ENCODE measurements around the gene DGCR8.

Gene DGCR8

DNA sequence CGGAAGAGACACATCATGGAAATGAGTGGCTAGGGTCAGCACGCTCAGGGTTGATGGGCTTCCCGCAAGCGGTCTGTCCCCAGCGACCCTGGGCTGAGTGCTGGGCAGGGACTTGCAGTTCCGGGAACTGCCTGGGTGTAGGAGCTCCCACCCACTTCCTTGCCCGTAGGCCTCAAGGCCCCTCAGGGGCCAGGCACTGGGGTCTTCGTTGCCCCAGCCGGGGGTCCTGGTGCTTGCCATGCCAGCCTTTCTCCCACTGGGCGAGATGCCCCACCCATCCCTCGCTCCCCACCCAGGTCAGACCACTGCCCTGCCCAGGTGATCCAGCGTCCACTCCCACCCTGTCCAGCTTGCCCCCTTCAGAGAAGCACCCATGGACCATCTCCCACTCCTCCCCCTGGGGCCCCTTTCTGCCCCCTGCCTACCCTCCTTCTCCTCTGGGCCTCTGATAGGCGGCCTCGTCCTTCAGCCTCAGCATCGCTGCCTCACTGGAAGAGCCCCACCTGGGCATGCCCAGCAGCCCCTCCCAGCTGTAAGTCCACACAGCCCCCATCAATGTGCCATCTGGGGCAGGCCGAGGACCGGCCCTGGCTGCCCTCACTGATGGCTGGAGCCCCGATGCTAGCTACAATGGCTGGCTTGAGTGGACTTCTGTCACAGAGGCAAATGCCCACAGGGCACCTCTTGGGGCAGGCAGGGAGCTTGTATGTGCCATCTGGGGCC lies 17.8 kb upstream of the DGCR8 start:
- Histone ChIP-seq H3K79me2 (ENCODE audit: low read length) (no peaks in the 10 kb centered on the region), H3K9me3 (ENCODE audit: insufficient read depth, low read length) (no peaks in the 10 kb centered on the region), H4K20me1 (ENCODE audit: insufficient read depth, low read length) (0 out of 2 replicates have a peak, but pooled peaks cover 3% of the 10 kb centered on the region), H3K36me3 (replicated peaks; ENCODE audit: low read depth, low read length) (peaks cover 8% of the 10 kb centered on the region), H3K4me2 (ENCODE audit: low read length) (no peak overlapping the region), H3K4me3 (ENCODE audit: low read length) (no peak overlapping the region), H3K4me1 (ENCODE audit: low read length) (no peaks in the 10 kb centered on the region; the same call in 1 of the 2 replicates), H3K9ac (ENCODE audit: low read length) (no peak overlapping the region), H3K27ac (ENCODE audit: low read length) (no peak overlapping the region), H3K27me3 (ENCODE audit: low read depth, low read length) (no peaks in the 10 kb centered on the region), H2AFZ (ENCODE audit: low read depth, low read length) (no peak overlapping the region)
- TF ChIP-seq, protein P1, sequence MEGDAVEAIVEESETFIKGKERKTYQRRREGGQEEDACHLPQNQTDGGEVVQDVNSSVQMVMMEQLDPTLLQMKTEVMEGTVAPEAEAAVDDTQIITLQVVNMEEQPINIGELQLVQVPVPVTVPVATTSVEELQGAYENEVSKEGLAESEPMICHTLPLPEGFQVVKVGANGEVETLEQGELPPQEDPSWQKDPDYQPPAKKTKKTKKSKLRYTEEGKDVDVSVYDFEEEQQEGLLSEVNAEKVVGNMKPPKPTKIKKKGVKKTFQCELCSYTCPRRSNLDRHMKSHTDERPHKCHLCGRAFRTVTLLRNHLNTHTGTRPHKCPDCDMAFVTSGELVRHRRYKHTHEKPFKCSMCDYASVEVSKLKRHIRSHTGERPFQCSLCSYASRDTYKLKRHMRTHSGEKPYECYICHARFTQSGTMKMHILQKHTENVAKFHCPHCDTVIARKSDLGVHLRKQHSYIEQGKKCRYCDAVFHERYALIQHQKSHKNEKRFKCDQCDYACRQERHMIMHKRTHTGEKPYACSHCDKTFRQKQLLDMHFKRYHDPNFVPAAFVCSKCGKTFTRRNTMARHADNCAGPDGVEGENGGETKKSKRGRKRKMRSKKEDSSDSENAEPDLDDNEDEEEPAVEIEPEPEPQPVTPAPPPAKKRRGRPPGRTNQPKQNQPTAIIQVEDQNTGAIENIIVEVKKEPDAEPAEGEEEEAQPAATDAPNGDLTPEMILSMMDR (IDR thresholded peaks at IDR 0.05; ENCODE audit: low read depth, low read length), result no peak
- TF ChIP-seq EZH2phosphoT487 (IDR thresholded peaks at IDR 0.05; ENCODE audit: low read depth), result no peak

DNA sequence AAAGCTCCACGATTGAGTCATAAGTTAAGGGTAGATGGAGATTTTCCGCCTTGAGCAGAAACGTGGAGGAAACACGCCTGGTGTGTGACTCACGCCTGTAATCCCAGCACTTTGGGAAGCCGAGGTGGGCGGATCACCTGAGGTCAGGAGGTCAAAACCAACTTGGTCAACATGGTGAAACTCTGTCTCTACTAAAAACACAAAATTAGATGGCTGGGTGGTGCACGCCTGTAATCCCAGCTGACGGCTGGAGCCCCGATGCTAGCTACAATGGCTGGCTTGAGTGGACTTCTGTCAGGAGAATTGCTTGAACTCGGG lies 17.3 kb upstream of the DGCR8 start:
- no peak for TF ChIP-seq EZH2phosphoT487 (IDR thresholded peaks at IDR 0.05; ENCODE audit: low read depth)
- TF ChIP-seq, protein P1 (IDR thresholded peaks at IDR 0.05; ENCODE audit: low read depth, low read length), result no peak
- Histone ChIP-seq H3K36me3 (replicated peaks; ENCODE audit: low read depth, low read length) (peaks cover 8% of the 10 kb centered on the region), H3K27me3 (ENCODE audit: low read depth, low read length) (no peaks in the 10 kb centered on the region), H3K4me3 (ENCODE audit: low read length) (no peak overlapping the region), H3K27ac (ENCODE audit: low read length) (no peak overlapping the region), H3K9ac (ENCODE audit: low read length) (no peak overlapping the region), H3K4me1 (ENCODE audit: low read length) (no peaks in the 10 kb centered on the region; the same call in 1 of the 2 replicates), H3K4me2 (ENCODE audit: low read length) (no peak overlapping the region), H4K20me1 (ENCODE audit: insufficient read depth, low read length) (0 out of 2 replicates have a peak, but pooled peaks cover 3% of the 10 kb centered on the region), H2AFZ (ENCODE audit: low read depth, low read length) (no peak overlapping the region), H3K79me2 (ENCODE audit: low read length) (no peaks in the 10 kb centered on the region), H3K9me3 (ENCODE audit: insufficient read depth, low read length) (no peaks in the 10 kb centered on the region)

DNA sequence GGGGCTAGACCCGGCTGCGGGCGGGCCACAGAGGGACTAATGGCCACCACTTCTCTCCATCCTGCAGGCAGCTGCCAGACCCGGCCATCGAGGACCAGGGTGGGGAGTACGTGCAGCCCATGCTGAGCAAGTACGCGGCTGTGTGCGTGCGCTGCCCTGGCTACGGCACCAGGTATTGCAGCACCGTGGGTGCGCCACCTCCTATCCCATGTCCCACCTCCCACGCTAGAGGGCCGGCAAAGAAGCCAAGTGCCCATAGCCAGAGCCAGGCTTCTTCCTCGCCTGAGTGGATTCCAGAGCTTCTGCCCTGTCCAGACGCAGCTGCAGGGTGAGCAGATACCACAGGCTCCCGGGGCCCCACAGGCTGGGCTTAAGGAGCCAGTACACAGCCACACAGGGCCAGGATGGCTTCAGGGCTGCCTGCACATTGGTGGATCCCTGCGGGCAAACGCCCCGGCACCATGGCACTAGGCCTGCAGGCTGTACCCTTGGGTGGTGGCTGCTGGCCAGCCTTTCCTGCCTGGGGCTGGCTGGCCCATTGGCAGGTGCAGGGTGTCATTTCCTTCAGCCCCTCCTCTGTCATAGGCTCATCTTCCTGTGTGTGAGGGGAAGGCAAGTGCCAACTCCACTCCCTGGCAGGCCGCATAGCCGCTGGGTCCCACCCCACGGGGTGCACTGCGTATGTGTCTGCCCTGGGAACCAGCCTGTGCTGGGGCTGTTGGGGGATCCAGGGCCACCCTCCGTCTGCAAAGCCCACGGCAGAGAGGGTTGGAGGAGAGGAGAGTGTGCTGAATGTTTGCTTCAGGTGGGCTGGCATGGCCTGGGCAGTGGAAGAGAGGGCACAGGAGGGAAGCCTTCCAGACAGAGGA lies 16.5 kb upstream of the DGCR8 start:
- no peaks in the 10 kb centered on the region; the same call in 1 of the 2 replicates for H3K4me1 ChIP-seq (ENCODE audit: low read length)
- H3K4me2 ChIP-seq (ENCODE audit: low read length), result no peak overlapping the region
- H3K27ac ChIP-seq (ENCODE audit: low read length), result no peak overlapping the region
- no peak overlapping the region for H3K4me3 ChIP-seq (ENCODE audit: low read length)
- H4K20me1 ChIP-seq (ENCODE audit: insufficient read depth, low read length), result 0 out of 2 replicates have a peak, but pooled peaks cover 3% of the 10 kb centered on the region
- H3K36me3 ChIP-seq (replicated peaks; ENCODE audit: low read depth, low read length), result peaks cover 8% of the 10 kb centered on the region
- H3K9ac ChIP-seq (ENCODE audit: low read length), result no peak overlapping the region
- H3K79me2 ChIP-seq (ENCODE audit: low read length), result no peaks in the 10 kb centered on the region
- no peaks in the 10 kb centered on the region for H3K9me3 ChIP-seq (ENCODE audit: insufficient read depth, low read length)
- TF ChIP-seq, protein P1 (IDR thresholded peaks at IDR 0.05; ENCODE audit: low read depth, low read length), result no peak
- no peak for TF ChIP-seq EZH2phosphoT487 (IDR thresholded peaks at IDR 0.05; ENCODE audit: low read depth)
- H3K27me3 ChIP-seq (ENCODE audit: low read depth, low read length), result no peaks in the 10 kb centered on the region
- H2AFZ ChIP-seq (ENCODE audit: low read depth, low read length), result no peak overlapping the region

DNA sequence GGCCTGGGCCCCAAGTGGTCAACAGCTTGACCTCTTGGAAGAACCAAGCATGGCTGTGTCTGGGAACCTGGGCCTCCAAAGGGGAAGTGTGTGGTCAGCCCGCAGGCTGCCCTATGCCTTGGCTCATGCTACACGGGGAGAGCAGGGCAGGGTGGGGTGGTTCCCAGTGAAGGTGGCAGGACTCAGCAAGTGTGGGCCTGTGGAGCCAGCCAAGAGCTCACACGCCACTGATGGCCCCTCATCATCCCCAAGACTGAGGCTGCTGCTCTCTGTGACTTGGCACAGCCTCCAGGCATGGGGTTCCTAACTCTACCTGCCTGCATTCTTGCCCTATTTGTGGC lies 15.9 kb upstream of the DGCR8 start:
- Histone ChIP-seq H3K4me2 (ENCODE audit: low read length) (no peak overlapping the region), H3K4me1 (ENCODE audit: low read length) (no peaks in the 10 kb centered on the region; the same call in 1 of the 2 replicates), H3K36me3 (replicated peaks; ENCODE audit: low read depth, low read length) (peaks cover 6% of the 10 kb centered on the region), H3K27ac (ENCODE audit: low read length) (no peak overlapping the region), H2AFZ (ENCODE audit: low read depth, low read length) (no peak overlapping the region), H3K27me3 (ENCODE audit: low read depth, low read length) (no peaks in the 10 kb centered on the region), H3K9me3 (ENCODE audit: insufficient read depth, low read length) (no peaks in the 10 kb centered on the region), H3K79me2 (ENCODE audit: low read length) (no peaks in the 10 kb centered on the region), H4K20me1 (ENCODE audit: insufficient read depth, low read length) (0 out of 2 replicates have a peak, but pooled peaks cover 3% of the 10 kb centered on the region), H3K4me3 (ENCODE audit: low read length) (no peak overlapping the region), H3K9ac (ENCODE audit: low read length) (no peak overlapping the region)
- TF ChIP-seq, protein P1 (IDR thresholded peaks at IDR 0.05; ENCODE audit: low read depth, low read length), result no peak
- TF ChIP-seq EZH2phosphoT487 (IDR thresholded peaks at IDR 0.05; ENCODE audit: low read depth), result no peak

Measured in OCI-LY3 (cell line).